SK-N-SH (cell line): ENCODE results near the gene NDUFS7.

Source experiments
- CHD2 ChIP-seq: fragments of 150-350 bp; IDR thresholded peaks from 2 replicates; pipeline ENCODE4 v1.6.1; 2018; ENCODE audit warnings: low read length; ENCODE audit not compliant: partially characterized antibody
- NRF1 ChIP-seq: IDR thresholded peaks from 2 replicates; pipeline ENCODE4 v1.6.1; 2012; ENCODE audit warnings: low read depth, mild to moderate bottlenecking, low read length
- POLR2AphosphoS5 ChIP-seq: IDR thresholded peaks from 2 replicates; pipeline ENCODE4 v1.6.1; 2012; ENCODE audit warnings: low read depth, low read length
- RAD21 ChIP-seq: IDR thresholded peaks from 2 replicates; pipeline ENCODE4 v1.6.1; 2012; ENCODE audit warnings: mild to moderate bottlenecking, low read length
- USF2 ChIP-seq: fragments of 150-350 bp; IDR thresholded peaks from 2 replicates; pipeline ENCODE4 v1.6.1; 2017; ENCODE audit warnings: antibody characterized with exemption, low read length, low read depth, borderline replicate concordance

GRCh38 chr19:1399079-1399478 is 15.4 kb downstream of the NDUFS7 start:
- TF ChIP-seq NRF1 (no peak), POLR2AphosphoS5 (no peak), CHD2 (no peak), USF2 (no peak), RAD21 (no peak)
